GM19328 (cell line): ENCODE measurements around the gene FFAR3.
"Not testable (repeated sequence)": the region's sequence is repeated elsewhere in the genome, so short reads cannot be mapped to it uniquely, and the experiment has no call there.

ENCODE experiments used
- ATAC-seq: cut with Tn5 transposase; IDR thresholded peaks from one replicate; pipeline ENCODE4 v1.9.1; 2021; ENCODE audit warnings: mild to moderate bottlenecking, moderate library complexity; ENCODE audit not compliant: unreplicated experiment

The FFAR3 gene

DNA sequence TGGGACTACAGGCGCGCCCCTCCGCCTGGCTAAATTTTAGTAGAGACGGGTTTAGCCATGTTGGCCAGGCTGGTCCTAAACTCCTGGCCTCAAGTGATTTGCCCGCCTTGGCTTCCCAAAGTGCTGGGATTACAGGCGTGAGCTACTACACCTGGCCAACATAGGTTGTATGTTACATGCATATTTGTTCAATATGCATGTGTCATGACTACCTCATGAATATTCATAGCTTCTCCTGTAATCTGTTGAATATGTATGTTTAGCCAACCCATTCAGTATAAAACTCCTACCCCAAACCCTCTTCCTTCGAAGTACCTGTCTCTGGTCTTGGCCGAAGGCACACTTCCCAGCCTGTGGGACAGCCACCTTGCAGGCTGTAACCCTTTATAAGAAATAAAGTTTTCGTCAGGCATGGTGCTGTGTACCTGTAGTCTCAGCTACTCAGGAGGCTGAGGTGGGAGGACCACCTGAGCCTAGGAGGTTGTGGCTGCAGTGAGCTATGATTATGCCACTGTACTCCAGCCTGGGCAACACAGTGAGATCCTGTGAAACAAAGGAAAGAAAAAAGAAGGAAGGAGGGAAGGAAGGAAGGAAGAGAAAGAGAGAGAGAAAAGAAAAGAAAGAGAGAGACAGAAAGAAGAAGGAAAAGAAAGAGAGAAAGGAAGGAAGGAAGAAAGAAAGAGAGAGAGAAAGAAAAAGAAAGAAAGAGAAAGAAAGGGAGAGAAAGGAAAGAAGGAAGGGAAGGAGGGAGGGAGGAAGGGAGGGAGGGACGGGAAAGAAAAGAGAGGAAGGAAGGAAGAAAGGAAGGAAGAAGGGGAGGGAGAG lies 41.9 kb downstream of the FFAR3 start:
- ATAC-seq: no peak

DNA sequence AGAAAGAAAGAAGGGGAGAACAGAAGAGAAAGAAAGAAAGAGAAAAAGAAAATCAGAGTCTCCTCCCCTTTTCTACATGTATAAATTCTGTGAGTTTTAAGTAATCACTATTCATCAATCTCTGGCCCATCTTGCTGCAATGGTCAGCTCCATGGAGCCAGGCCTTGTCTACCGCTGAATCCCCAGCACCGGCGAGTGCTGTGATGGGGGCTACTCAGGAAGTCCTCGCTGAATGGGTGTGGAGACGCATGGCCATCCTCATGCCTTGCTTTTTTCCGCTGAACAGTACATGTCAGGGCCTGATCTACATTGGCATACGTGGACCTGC lies 42.5 kb downstream of the FFAR3 start:
- ATAC-seq: no peak

DNA sequence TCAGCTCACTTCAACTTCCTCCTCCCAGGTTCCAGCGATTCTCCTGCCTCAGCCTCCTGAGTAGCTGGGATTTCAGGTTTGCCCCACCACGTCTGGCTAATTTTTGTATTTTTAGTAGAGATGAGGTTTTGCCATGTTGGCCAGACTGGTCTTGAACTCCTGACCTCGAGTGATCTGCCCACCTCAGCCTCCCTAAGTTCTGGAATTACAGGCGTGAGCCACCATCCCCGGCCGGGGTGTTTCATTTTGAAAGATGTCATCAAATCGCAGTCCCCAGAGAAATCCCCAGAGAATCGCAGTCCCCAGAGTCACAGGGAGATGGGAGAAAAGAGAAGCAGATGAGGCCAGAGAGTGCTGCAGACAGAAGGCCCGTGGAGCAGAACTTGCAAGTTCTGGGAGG lies 43.2 kb downstream of the FFAR3 start:
- not testable (repeated sequence) for ATAC-seq

DNA sequence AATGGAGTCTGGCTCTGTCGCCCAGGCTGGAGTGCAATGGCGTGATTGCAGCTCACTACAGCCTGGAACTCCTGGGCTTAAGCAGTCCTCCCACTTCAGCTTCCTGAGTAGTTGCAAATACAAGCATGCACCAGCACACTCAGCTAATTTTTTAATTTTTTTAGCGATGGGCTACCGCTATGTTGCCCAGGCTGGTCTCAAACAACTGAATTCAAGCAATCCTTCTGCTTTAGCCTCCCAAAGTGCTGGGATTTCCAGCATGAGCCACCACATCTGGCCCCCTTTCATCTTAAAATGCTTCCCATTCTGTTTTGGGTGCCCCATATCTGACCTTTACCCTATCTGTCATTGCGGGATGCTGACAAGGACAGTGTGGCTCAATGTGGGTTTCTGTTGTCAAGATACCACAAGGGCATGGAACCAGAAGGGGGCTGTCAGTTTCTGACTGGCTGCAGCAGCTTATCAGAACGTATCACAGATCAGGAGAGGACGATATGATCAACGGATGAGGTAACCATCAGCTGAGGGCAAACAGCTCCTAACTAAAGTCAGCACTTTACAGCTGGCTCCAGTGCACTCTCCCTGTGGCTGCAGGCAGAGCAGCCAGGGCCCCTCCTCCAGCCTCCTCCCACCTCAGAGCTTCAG lies 45.0 kb downstream of the FFAR3 start:
- ATAC-seq: no peak

DNA sequence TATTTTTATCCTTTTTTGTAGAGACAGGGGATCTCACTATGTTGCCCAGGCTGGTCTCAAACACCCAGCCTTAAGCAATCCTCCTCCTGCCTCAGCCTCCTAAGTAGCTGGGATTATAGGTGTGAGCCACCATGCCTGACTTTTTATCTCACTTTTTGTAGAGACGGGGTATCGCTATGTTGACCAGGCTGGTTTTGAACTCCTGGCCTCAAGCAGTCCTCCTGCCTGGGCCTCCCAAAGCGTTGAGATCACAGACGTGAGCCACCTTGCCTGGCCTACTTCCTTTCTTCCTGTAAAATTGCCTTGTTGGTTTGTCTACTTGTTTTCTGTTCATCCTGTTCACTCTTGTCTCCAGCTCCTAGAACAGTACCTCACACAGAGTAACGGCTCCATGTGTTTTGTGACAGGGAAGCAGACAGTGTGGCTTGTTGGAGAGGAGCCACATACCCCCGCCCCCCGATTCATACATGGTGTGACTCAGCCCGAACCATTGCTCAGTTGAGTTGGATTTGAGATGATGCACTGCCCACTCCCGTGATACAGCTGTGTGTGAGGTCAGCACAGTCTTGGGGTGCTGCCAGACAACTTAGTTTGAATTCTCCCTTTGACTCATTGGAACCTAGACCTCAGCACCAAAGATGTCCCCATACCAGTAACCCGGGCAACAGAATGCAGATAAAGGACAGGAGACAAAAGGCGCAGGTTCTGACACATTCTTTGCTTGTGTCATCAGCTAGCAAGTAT lies 46.8 kb downstream of the FFAR3 start:
- no peak for ATAC-seq

DNA sequence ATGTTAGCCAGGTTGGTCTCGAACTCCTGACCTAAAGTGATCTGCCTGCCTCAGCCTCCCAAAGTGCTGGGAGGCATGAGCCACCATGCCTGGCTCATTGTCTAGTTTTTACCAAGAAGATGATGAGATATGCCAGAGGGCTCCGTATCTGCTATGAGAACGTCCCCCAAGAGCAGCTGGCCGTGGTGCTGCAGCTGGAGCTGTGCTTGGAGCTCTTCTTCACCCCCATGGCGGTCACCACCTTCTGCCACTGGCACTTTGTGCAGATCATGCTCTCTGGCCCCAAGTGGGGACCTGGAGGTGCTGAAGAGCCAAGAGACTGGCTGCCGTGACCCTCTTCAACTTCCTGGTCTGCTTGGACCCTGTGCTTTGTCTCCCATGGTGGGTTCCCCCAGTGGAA lies 49.4 kb downstream of the FFAR3 start:
- ATAC-seq: no peak

DNA sequence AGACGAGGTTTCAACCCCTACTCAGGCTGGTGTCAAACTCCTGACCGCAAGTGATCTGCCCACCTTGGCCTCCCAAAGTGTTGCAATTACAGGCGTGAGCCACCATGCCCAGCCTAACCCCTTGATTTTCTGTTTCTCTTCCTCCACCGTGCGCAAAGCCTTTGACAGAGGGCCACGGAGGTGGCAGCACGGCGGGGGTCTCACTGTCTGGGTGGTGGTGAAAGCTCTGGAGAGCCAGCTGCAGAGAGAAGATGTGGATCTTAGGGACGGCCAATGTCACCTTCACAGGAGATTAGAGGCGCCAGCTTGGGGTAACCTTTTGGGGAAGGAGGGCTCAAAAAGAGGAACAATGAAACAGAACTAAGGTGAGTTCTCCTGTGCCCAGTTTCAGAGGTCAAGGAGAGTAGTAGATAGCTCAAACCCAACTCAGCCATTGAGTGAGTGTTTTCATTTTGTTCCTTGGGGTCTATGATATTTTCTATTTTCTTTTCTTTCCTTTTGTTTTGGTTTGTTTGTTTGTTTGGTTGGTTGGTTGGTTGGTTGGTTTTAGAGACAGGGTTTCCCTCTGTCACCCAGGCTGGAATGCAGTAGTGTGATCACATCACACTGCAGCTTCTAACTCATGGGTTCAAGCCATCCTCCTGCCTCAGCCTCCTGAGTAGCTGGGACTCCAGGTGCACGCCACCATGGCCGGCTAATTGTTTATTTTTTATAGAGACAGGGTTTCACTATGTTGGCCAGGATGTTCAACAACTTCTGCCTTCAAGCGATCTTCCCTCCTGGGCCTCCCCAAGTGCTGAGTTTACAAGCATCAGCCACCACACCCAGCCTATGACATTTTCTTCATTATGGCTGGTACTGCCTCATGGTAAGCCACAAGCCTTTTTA lies 50.3 kb downstream of the FFAR3 start:
- ATAC-seq: no peak

DNA sequence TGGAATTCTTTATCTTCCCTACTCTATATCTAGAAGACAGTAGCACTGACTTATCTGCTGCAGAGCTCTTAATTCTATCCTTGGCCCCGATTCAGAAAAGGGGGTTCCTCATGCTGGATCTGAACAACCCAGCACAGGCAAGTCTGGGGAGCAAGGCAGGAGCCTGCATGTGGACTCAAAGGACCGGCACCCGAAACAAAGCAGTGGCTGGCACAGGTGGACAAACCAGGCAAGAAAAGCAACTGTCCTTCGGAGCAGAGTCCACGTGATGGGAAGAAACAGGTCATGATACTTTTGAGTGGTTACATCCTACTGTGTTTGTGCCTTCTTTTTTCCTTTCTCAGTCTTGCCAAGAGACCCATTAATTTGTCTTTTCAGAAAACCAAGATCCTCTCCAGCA lies 50.9 kb downstream of the FFAR3 start:
- no peak for ATAC-seq
